Measurements from ENCODE around the gene POU6F2. TPM values are rescaled to one million over a fixed set of nuclear protein-coding genes. Genes with fewer than 3 reads are reported as not detected.

The POU6F2 gene
- polyA plus RNA-seq, 1 experiment = not detected

DNA sequence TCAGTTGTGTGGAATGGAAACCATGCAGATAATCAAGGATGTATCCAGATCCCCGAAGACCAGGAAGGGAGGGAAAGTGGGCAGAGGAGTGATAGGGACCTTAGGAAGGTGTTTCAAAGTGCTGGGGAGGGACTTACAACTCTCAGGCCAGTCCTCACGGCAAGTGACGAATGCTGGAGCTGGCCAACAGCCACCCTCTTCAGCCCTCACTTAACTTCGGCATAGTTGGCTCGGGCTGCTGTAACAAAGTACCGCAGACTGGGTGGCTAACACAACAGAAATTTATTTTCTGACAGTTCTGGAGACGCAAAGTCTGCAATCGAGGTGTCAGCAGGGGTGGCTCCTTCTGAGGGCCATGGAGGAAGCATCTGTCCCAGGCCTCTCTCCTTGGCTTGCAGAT, 322.6 kb downstream of the POU6F2 start:
- POLR2A ChIA-PET = no interaction called here

DNA sequence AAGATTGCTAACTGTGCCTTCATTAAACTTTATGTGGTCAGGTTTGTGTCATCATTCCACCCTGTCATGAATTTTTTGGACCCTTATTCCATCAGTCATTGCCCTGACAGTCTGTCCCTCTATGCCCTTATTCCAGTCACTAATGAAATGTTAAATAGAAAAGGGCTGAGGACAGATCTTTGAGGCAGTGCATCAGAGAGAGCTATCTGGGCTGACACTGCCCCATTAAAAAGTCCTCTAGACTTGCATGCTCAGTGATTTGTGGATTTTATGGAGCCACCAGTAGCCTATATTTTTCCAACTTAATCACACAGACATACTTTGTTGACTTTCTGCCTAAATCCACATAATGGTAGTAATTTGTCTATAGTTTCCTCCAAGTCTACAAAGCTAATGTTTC, 323.8 kb downstream of the POU6F2 start:
- CTCF ChIA-PET = interaction anchor here (0.9 kb wide), 1 partner anchor 9 kb away, joined by 4 read pairs; no protein-coding TSS in a partner anchor
- Histone ChIP-seq H3K27me3 (ENCODE audit: control insufficient read depth, insufficient read depth, low read length) (no peaks in the 10 kb centered on the region), H3K4me3 (ENCODE audit: low read depth, low read length) (no peak overlapping the region), H3K36me3 (ENCODE audit: control insufficient read depth, insufficient read depth, low read length) (no peaks in the 10 kb centered on the region)
- TF ChIP-seq, protein P1, sequence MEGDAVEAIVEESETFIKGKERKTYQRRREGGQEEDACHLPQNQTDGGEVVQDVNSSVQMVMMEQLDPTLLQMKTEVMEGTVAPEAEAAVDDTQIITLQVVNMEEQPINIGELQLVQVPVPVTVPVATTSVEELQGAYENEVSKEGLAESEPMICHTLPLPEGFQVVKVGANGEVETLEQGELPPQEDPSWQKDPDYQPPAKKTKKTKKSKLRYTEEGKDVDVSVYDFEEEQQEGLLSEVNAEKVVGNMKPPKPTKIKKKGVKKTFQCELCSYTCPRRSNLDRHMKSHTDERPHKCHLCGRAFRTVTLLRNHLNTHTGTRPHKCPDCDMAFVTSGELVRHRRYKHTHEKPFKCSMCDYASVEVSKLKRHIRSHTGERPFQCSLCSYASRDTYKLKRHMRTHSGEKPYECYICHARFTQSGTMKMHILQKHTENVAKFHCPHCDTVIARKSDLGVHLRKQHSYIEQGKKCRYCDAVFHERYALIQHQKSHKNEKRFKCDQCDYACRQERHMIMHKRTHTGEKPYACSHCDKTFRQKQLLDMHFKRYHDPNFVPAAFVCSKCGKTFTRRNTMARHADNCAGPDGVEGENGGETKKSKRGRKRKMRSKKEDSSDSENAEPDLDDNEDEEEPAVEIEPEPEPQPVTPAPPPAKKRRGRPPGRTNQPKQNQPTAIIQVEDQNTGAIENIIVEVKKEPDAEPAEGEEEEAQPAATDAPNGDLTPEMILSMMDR (IDR thresholded peaks at IDR 0.05; ENCODE audit: insufficient read depth, low read depth, low read length) = no peak
- no peak for DNase-seq (ENCODE audit: low read depth)
- POLR2A ChIA-PET = no interaction called here

More for the DNA sequence above, 322.6 kb downstream of the POU6F2 start:
- TF ChIP-seq, protein P1 (IDR thresholded peaks at IDR 0.05; ENCODE audit: insufficient read depth, low read depth, low read length) = no peak
- Histone ChIP-seq H3K27me3 (ENCODE audit: control insufficient read depth, insufficient read depth, low read length) (no peaks in the 10 kb centered on the region; the same call in 1 of the 2 replicates), H3K4me3 (ENCODE audit: low read depth, low read length) (no peak overlapping the region), H3K36me3 (ENCODE audit: control insufficient read depth, insufficient read depth, low read length) (no peaks in the 10 kb centered on the region)
- DNase-seq (ENCODE audit: low read depth) = peak; percentile 20
- CTCF ChIA-PET = no interaction called here

DNA sequence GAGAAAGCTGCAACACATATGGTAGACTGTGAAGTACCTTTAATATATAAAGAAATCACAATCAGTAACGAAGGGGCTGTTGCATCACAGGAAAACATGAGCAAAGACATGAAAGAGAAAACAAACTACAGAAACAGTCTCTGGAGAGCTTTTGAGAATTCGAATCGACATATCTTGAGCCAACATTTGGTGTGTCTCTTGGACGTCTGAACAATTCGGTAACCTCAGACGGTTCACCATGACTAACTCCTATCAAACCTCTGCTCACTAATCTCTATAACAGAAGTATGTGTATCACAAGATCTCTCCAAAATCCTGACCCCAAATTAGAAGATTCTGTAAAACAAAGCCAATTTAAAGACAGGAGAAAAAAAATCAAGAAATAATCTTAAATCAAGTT, 326.5 kb downstream of the POU6F2 start:
- DNase-seq (ENCODE audit: low read depth) = no peak
- no peak overlapping the region for H3K4me3 ChIP-seq (ENCODE audit: low read depth, low read length)
- POLR2A ChIA-PET = no interaction called here
- no peaks in the 10 kb centered on the region for H3K27me3 ChIP-seq (ENCODE audit: control insufficient read depth, insufficient read depth, low read length)
- no peaks in the 10 kb centered on the region for H3K36me3 ChIP-seq (ENCODE audit: control insufficient read depth, insufficient read depth, low read length)
- TF ChIP-seq, protein P1 (IDR thresholded peaks at IDR 0.05; ENCODE audit: insufficient read depth, low read depth, low read length) = no peak
- CTCF ChIA-PET = no interaction called here

DNA sequence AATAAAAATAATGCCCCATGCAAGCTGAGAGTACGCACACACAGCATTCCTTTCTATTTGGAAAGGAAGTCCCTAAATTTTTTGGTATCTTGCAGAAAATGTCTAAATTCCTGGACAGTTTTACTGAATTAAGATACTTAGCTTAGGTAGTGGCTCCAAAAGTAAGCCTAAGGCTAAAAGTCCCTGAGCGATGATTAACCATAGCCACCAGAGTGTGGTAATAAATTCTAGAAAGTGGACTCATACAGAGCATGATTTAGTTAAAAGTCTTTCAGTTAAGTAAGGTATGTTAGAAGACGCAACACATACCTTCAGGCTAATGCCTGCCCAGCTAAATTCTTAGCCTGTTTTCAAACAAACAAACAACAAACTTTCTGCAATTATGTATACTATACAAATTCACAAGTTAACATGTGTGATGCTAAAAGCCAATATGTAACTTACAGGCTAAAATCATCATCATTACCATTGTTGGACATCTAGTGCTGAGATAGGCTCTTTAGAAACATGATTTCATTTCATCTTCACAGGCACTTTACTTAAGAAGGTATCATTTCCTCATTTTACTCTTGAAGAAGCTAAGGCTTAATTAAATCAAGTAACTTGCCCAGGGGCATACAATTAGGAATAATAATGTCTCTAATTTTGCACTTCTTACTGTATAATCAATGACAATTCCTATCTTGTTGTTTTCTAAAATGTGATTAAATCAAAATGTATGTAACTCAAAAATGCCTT, 327.1 kb downstream of the POU6F2 start:
- POLR2A ChIA-PET = no interaction called here
- Histone ChIP-seq H3K36me3 (ENCODE audit: control insufficient read depth, insufficient read depth, low read length) (no peaks in the 10 kb centered on the region), H3K27me3 (ENCODE audit: control insufficient read depth, insufficient read depth, low read length) (no peaks in the 10 kb centered on the region), H3K4me3 (ENCODE audit: low read depth, low read length) (no peak overlapping the region)
- TF ChIP-seq, protein P1 (IDR thresholded peaks at IDR 0.05; ENCODE audit: insufficient read depth, low read depth, low read length) = no peak
- CTCF ChIA-PET = no interaction called here
- DNase-seq (ENCODE audit: low read depth) = peak; percentile 25

DNA sequence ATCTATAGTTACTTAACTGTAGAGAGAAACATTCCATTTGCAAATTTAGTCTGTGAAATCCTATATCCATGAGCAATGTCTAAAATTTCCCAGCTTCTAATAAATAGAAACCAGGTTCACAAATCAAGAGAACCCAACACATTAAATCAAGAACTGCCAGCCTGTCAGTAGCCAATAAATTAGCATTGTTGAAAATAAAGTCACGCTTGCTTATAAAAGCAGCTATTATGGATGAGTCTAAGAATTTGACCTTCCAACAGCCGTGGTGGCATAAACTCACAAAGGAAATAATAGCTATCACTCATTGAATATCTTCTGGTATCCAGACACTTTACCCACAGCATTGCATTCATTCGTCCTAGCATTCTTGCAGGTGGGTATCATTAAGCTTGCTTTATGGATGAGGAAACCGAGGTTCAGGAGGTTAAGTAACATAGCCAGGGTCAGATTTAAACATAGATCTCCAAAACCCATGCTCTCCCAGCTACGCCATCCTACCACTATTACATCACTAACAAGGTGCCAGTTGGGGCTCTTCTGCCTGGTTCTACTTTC, 328.4 kb downstream of the POU6F2 start:
- CTCF ChIA-PET = interaction anchor here (1.1 to 1.5 kb wide), 2 partner anchors 10 to 148 kb away, joined by 3 to 4 read pairs; no protein-coding TSS in a partner anchor
- TF ChIP-seq, protein P1 (IDR thresholded peaks at IDR 0.05; ENCODE audit: insufficient read depth, low read depth, low read length) = no peak
- DNase-seq (ENCODE audit: low read depth) = peak; percentile 54

More for the DNA sequence above, 328.4 kb downstream of the POU6F2 start:
- POLR2A ChIA-PET = interaction anchor here (0.5 kb wide), 1 partner anchor 905 kb away, joined by 5 read pairs; no protein-coding TSS in a partner anchor
- H3K36me3 ChIP-seq (ENCODE audit: control insufficient read depth, insufficient read depth, low read length) = no peaks in the 10 kb centered on the region
- H3K4me3 ChIP-seq (ENCODE audit: low read depth, low read length) = no peak overlapping the region
- H3K27me3 ChIP-seq (ENCODE audit: control insufficient read depth, insufficient read depth, low read length) = no peaks in the 10 kb centered on the region

All from BJ (cell line).